HCT116 (cell line): ENCODE measurements around the gene PLCB3. TPM values are rescaled to one million over a fixed set of nuclear protein-coding genes. Genes with fewer than 3 reads are reported as not detected.

ENCODE experiments used
- ATAC-seq: fragments of 200-7000 bp; cut with Tn5 transposase; 2 replicates; pipeline ENCODE4 v1.9.1; 2020; ENCODE audit warnings: mild to moderate bottlenecking, moderate library complexity
- BruUV-seq: library from RNA; stranded (reverse); fragments of 400-500 nt; replicated peaks from 2 replicates; lab custom pipeline; 2021; lab: Mats Ljungman, UMichigan
- CTCF ChIA-PET: fragments of 300-600 bp; sonication (Branson Sonifier 250); formaldehyde crosslinking; loops from one replicate; lab custom pipeline; 2021; ENCODE audit warnings: antibody characterized with exemption; lab: Charles Lee
- POLR2A ChIA-PET: fragments of 300-600, 350-600 bp; sonication (Branson Sonifier 250); formaldehyde crosslinking; loops from one replicate; lab custom pipeline; 2021; ENCODE audit warnings: antibody characterized with exemption; lab: Charles Lee
- RAD21 ChIA-PET, 2 experiments: fragments of 300-600 bp; sonication (Branson Sonifier 250); formaldehyde crosslinking; loops; one replicate each; lab custom pipeline; 2023; ENCODE audit warnings: low total read pairs in 2 of 2; ENCODE audit not compliant: uncharacterized antibody in 2 of 2, unreplicated experiment in 2 of 2, low non-redundant PET in 1 of 2; lab: Charles Lee
- DNase-seq: peaks from one replicate; pipeline ENCODE4 v3.0.0-alpha.2; 2010; ENCODE audit warnings: low read depth, low spot score
- H2AFZ ChIP-seq: fragments of 200-600 bp; shearing (Covaris generic), sonication (generic); 2 replicates; pipeline ENCODE4 v1.6.1; 2017; ENCODE audit warnings: low read depth, mixed run types, mixed read lengths, antibody characterized with exemption, low read length; ENCODE audit not compliant: poor library complexity, severe bottlenecking
- H3K27ac ChIP-seq: 2 replicates; pipeline ENCODE4 v1.5.1; 2012; ENCODE audit warnings: low read depth, low read length
- H3K27me3 ChIP-seq: fragments of 200-600 bp; sonication (generic); 2 replicates; pipeline ENCODE4 v1.6.1; 2016; ENCODE audit warnings: mixed run types, low read length, mixed read lengths; ENCODE audit not compliant: insufficient read depth
- H3K36me3 ChIP-seq, 2 experiments: fragments of 200-500 bp in 1 of 2; fragments of 200-600 bp in 1 of 2; sonication (Bioruptor generic) in 1 of 2; sonication (generic) in 1 of 2; 2 replicates each; pipeline versions ENCODE4 v1.5.1 to v1.6.1; 2014 to 2016; ENCODE audit warnings: low read length in 2 of 2, inconsistent platforms in 1 of 2, mixed read lengths in 1 of 2, mixed run types in 1 of 2; ENCODE audit not compliant: insufficient read depth in 2 of 2, control insufficient read depth in 1 of 2
- H3K4me1 ChIP-seq, 2 experiments: fragments of 200-600 bp in 1 of 2; sonication (generic) in 1 of 2; 2 replicates each; pipeline versions ENCODE4 v1.5.1 to v1.6.1; 2012 to 2017; ENCODE audit warnings: low read length in 2 of 2, inconsistent platforms in 1 of 2, mild to moderate bottlenecking in 1 of 2, mixed read lengths in 1 of 2, mixed run types in 1 of 2, moderate library complexity in 1 of 2; ENCODE audit not compliant: insufficient read depth in 2 of 2, control insufficient read depth in 1 of 2
- H3K4me2 ChIP-seq: fragments of 200-600 bp; sonication (generic); 2 replicates; pipeline ENCODE4 v1.6.1; 2017; ENCODE audit warnings: mixed run types, low read length, mixed read lengths
- H3K4me3 ChIP-seq, 2 experiments: fragments of 200-600 bp in 1 of 2; sonication (generic) in 1 of 2; replicated peaks in 1 of 2; 2 replicates each; pipeline ENCODE4 v1.5.1; 2011 to 2016; ENCODE audit warnings: low read length in 2 of 2, control low read depth in 1 of 2, low read depth in 1 of 2, mild to moderate bottlenecking in 1 of 2, mixed read lengths in 1 of 2, mixed run types in 1 of 2
- H3K79me2 ChIP-seq: fragments of 200-600 bp; sonication (generic); 2 replicates; pipeline ENCODE4 v1.6.1; 2017; ENCODE audit warnings: mild to moderate bottlenecking, mixed run types, low read length, moderate library complexity, mixed read lengths; ENCODE audit not compliant: insufficient read depth
- H3K9ac ChIP-seq: fragments of 200-600 bp; sonication (generic); 2 replicates; pipeline ENCODE4 v1.6.1; 2016; ENCODE audit warnings: low read length, mixed read lengths
- H3K9me2 ChIP-seq: fragments of 200-600 bp; sonication (generic), shearing (Covaris generic); 2 replicates; pipeline ENCODE4 v1.6.1; 2017; ENCODE audit warnings: mixed run types, mild to moderate bottlenecking, moderate library complexity; ENCODE audit not compliant: insufficient read depth
- H3K9me3 ChIP-seq, 2 experiments: fragments of 200-500 bp in 1 of 2; fragments of 200-600 bp in 1 of 2; sonication (Bioruptor generic) in 1 of 2; sonication (generic) in 1 of 2; 2 replicates each; pipeline ENCODE4 v1.6.1; 2014 to 2017; ENCODE audit warnings: low read length in 2 of 2, mixed read lengths in 2 of 2, inconsistent platforms in 1 of 2, low read depth in 1 of 2, mild to moderate bottlenecking in 1 of 2, mixed run types in 1 of 2, moderate library complexity in 1 of 2; ENCODE audit not compliant: control insufficient read depth in 1 of 2, insufficient read depth in 1 of 2
- H4K20me1 ChIP-seq: fragments of 200-600 bp; sonication (generic), shearing (Covaris generic); 2 replicates; pipeline ENCODE4 v1.6.1; 2017; ENCODE audit warnings: mixed run types, mild to moderate bottlenecking, moderate library complexity; ENCODE audit not compliant: insufficient read depth
- CBX3 ChIP-seq: IDR thresholded peaks from 2 replicates; pipeline ENCODE4 v1.6.1; 2012; ENCODE audit warnings: low read depth
- CTCF ChIP-seq, 3 experiments: fragments of 200-600 bp in 1 of 3; sonication (generic) in 1 of 3; IDR thresholded peaks in 2 of 3; conservative IDR thresholded peaks in 1 of 3; 2 replicates each; pipeline ENCODE4 v1.5.1; 2012 to 2017; ENCODE audit warnings: low read depth in 2 of 3, low read length in 2 of 3, antibody characterized with exemption in 1 of 3, borderline replicate concordance in 1 of 3, control low read depth in 1 of 3, mild to moderate bottlenecking in 1 of 3, mixed read lengths in 1 of 3, mixed run types in 1 of 3, moderate library complexity in 1 of 3; ENCODE audit not compliant: insufficient read depth in 1 of 3
- EGR1 ChIP-seq: IDR thresholded peaks from 2 replicates; pipeline ENCODE4 v1.6.1; 2012; ENCODE audit warnings: low read depth
- ELF1 ChIP-seq: IDR thresholded peaks from 2 replicates; pipeline ENCODE4 v1.6.1; 2012; ENCODE audit warnings: low read depth, borderline replicate concordance
- EZH2 ChIP-seq: fragments of 200-600 bp; sonication (generic); IDR thresholded peaks from 2 replicates; pipeline ENCODE4 v1.6.1; 2017; ENCODE audit warnings: antibody characterized with exemption, mixed run types
- EZH2phosphoT487 ChIP-seq: fragments of 200-600 bp; IDR thresholded peaks from 2 replicates; pipeline ENCODE4 v1.6.1; 2018; ENCODE audit warnings: antibody characterized with exemption, borderline replicate concordance
- JUND ChIP-seq: IDR thresholded peaks from 2 replicates; pipeline ENCODE4 v1.6.1; 2012
- MAX ChIP-seq: IDR thresholded peaks from 2 replicates; pipeline ENCODE4 v1.6.1; 2012
- POLR2A ChIP-seq: IDR thresholded peaks from 2 replicates; pipeline ENCODE4 v1.7.0; 2011; ENCODE audit warnings: borderline replicate concordance; ENCODE audit not compliant: insufficient read depth, insufficient read length; ENCODE audit errors: extremely low read depth
- POLR2AphosphoS5 ChIP-seq: IDR thresholded peaks from 2 replicates; pipeline ENCODE4 v1.6.1; 2011; ENCODE audit warnings: mild to moderate bottlenecking, low read depth, low read length, moderate library complexity
- RAD21 ChIP-seq: IDR thresholded peaks from 2 replicates; pipeline ENCODE4 v1.6.1; 2012; ENCODE audit warnings: low read depth, mild to moderate bottlenecking
- SIN3A ChIP-seq: IDR thresholded peaks from 2 replicates; pipeline ENCODE4 v1.6.1; 2012; ENCODE audit warnings: low read depth
- SP1 ChIP-seq: IDR thresholded peaks from 2 replicates; pipeline ENCODE4 v1.6.1; 2012; ENCODE audit warnings: low read depth
- ZBTB33 ChIP-seq: IDR thresholded peaks from 2 replicates; pipeline ENCODE4 v1.6.1; 2011; ENCODE audit warnings: mild to moderate bottlenecking, low read length, moderate library complexity; ENCODE audit not compliant: insufficient replicate concordance; ENCODE audit errors: extremely low read depth
- ZFX ChIP-seq: fragments of 450-650 bp; IDR thresholded peaks from 2 replicates; pipeline ENCODE4 v1.6.1; 2017
- intact Hi-C: fragments of 100-400 bp; cut with micrococcal nuclease; formaldehyde crosslinking; loops from 2 replicates; pipeline ENCODE4 v1.10.0; 2022
- total RNA-seq: library from RNA; stranded (reverse); gene quantifications from one replicate; pipeline ENCODE4 v1.2.1, GENCODE V29; 2021; ENCODE audit not compliant: unreplicated experiment

PLCB3 gene
- total RNA-seq, 1 experiment from 2014 or later = 106 TPM

DNA sequence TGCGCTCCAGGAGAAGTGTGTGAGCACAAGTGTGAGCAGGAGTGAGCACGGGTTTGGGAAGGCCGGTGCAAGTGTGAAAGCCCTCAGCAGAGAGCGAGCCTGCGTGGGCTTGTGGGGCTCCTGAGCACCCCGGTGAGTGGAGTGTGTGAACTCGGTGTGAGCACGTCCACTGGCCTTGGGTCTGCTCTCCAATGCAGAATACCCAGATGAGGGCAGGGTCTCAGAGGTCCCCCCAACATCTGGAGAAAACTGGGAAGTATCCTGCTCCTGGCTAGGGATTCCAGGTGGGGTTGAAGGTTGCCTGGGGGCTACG, 55.2 kb downstream of the PLCB3 start:
- Histone ChIP-seq H4K20me1 (no peaks in the 10 kb centered on the region), H3K9ac (peak overlapping the region; percentile 92), H3K4me1 (peaks cover 12 to 42% of the 10 kb centered on the region in 2 experiments; a peak in 3 of 4 replicates), H3K27ac (peak overlapping the region; percentile 96), H3K9me3 (no peaks in the 10 kb centered on the region)
- intact Hi-C loops = loop anchor here (5.0 kb wide), 1 partner anchor 36 kb away; the partner anchor contains the start of gene CCDC88B
- DNase-seq = no peak
- TF ChIP-seq MAX (no peak), POLR2A (no peak), POLR2AphosphoS5 (no peak), RAD21 (no peak), EGR1 (no peak), CTCF (IDR thresholded peaks at IDR 0.05 in 2 of 3, conservative IDR thresholded peaks at IDR 0.05 in 1 of 3; ENCODE audit: borderline replicate concordance in 1 of 3, insufficient read depth in 1 of 3, low read depth in 2 of 3, low read length in 2 of 3) (no peak), EZH2 (no peak), CBX3 (no peak), ELF1 (no peak), SP1 (no peak), ZBTB33 (no peak), EZH2phosphoT487 (no peak), SIN3A (no peak), JUND (no peak), ZFX (no peak)
- TF ChIP-seq, all 23 proteins: peak for 0
- ChIA-PET POLR2A (interaction anchor here (0.7 to 5.5 kb wide), 3 partner anchors 11 to 66 kb away, joined by 3 to 30 read pairs (median 4); partner anchors contain the start of genes PRDX5 and TRMT112), RAD21 (no interaction called here), CTCF (interaction anchor here (1.0 to 1.6 kb wide), 2 partner anchors 11 to 25 kb away, joined by 3 to 5 read pairs; partner anchors contain the start of genes PRDX5 and TRMT112)
- peaks cover 37% of the 10 kb centered on the region for H3K79me2 ChIP-seq
- peak overlapping the region; percentile 67 to 81 for H3K4me3 ChIP-seq
- BruUV-seq = TSS peak; percentile 73
- no peaks in the 10 kb centered on the region for H3K9me2 ChIP-seq
- no peak overlapping the region for H2AFZ ChIP-seq
- peak overlapping the region; percentile 98 for H3K4me2 ChIP-seq
- no peak for ATAC-seq
- peaks cover 0 to 8% of the 10 kb centered on the region in 2 experiments; a peak in 1 of 4 replicates for H3K36me3 ChIP-seq
- no peaks in the 10 kb centered on the region for H3K27me3 ChIP-seq
